GM23248 (cell line): ENCODE data around the gene ATXN7L3B.

Source experiments
- EZH2 ChIP-seq: fragments of 200-600 bp; sonication (generic); IDR thresholded peaks from 2 replicates; pipeline ENCODE4 v1.6.1; 2018; ENCODE audit warnings: antibody characterized with exemption, mild to moderate bottlenecking; ENCODE audit not compliant: insufficient read depth, poor library complexity, severe bottlenecking
- EZH2phosphoT487 ChIP-seq: fragments of 200-600 bp; sonication (generic); IDR thresholded peaks from 2 replicates; pipeline ENCODE4 v1.6.1; 2018; ENCODE audit warnings: antibody characterized with exemption, moderate library complexity, mild to moderate bottlenecking, low read depth; ENCODE audit not compliant: insufficient read depth

DNA sequence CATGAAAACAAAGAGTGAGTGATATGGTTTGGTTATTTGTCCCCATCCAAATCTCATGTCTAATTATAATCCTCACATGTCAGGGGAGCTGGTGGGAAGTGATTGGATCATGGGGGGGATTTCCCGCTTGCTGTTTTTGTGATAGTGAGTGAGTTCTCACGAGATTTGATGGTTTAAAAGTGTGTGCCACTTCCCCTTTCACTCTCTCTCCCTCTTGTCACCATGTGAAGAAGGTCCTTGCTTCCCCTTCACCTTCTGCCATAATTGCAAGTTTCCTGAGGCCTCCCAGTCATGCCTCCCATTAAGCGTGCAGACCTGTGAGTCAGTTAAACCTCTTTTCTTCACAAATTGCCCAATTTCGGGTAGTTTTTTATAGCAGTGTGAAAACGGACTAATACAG, 2.1 kb upstream of the ATXN7L3B start:
- TF ChIP-seq EZH2: no peak
- no peak for TF ChIP-seq EZH2phosphoT487
